Omental fat pad (tissue), 4 donors: ENCODE data around the gene DCLRE1C. TPM values are rescaled to one million over a fixed set of nuclear protein-coding genes. Genes with fewer than 3 reads are reported as not detected.
"Not testable (repeated sequence)": the region's sequence is repeated elsewhere in the genome, so short reads cannot be mapped to it uniquely, and the experiment has no call there.

Experiments used
- ATAC-seq: fragments of 150-250 bp; one replicate; pipeline ENCODE4 v1.9.1; 2016; ENCODE audit warnings: mild to moderate bottlenecking, moderate library complexity; ENCODE audit not compliant: low FRiP score
- DNase-seq: peaks from one replicate; pipeline ENCODE4 v3.0.0-alpha.2; 2019; ENCODE audit warnings: low spot score
- CTCF ChIP-seq, 3 donors: fragments of 450-650 bp; IDR thresholded peaks; one replicate each; pipeline ENCODE4 v1.5.1; 2016 to 2017; ENCODE audit warnings: antibody characterized with exemption in 3 of 3, mild to moderate bottlenecking in 3 of 3, moderate library complexity in 2 of 3
- total RNA-seq, 4 donors: library from RNA; depleted of rRNA; stranded (reverse); fragments of >200 nt; gene quantifications; one replicate each; pipeline ENCODE4 v1.1.0, GENCODE V29; 2016

The DCLRE1C gene
- total RNA-seq, 4 donors from 2014 or later, result 5.9 to 12.5 (median 7.1) TPM

DNA sequence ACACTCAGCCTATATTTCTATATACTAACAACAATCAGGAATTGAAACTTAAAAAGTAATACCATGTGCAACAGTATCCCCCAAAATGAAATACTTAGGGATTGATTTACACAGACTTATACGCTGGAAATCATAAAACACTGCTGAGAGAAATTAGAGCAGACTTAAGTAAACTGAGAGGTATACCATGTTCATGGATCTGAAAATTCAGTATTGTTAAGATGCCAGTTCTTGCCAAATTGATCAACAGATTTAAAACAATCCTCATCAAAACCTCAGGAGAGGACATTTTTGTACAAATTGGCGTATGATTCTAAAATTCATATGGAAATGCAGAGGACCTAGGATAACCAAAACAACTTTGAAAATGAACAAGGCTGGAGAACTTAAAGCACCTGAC is 37.3 kb downstream of the DCLRE1C start:
- no peak for DNase-seq
- TF ChIP-seq CTCF (IDR thresholded peaks at IDR 0.05), result no peak
- ATAC-seq, result no peak

DNA sequence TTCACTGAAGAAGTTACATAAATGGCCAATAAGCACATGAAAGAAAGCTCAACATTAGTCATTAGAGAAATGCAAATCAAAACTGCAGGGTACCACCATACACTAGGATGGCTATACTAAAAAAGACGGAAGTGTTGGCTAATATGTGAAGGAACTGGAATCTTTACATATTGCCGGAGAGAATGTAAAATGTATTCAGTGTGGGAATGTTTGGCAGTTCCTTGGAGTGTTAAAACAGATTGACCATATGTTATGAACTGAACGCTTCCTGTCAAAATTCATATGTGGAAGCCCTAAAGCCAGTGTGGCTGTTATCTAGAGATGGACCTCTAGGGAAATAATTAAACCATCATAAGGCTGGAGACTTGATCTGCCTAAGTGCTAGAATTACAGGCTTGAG is 42.1 kb downstream of the DCLRE1C start:
- DNase-seq (no peak), ATAC-seq (no peak)
- no peak for TF ChIP-seq CTCF (IDR thresholded peaks at IDR 0.05)

DNA sequence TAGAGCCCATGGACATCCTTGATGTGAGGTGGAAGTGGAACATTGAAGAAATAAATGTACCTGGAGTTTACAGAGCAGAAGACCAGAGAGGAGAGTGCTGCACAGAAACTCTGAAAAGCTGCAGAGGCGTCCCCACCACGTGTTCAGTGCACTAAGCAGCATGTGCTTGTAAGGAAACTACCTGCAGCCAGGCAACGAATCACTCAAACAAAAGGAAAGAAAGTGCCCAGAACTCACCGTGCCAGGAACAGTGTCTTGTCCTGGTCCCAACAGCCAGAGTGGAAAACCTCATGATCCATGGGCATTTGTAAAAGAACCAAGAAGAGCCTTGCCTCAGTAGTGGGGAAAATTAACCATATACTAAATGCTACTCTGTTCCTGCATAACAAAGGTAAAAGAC is 42.9 kb downstream of the DCLRE1C start:
- ATAC-seq (no peak), DNase-seq (no peak)
- TF ChIP-seq CTCF (IDR thresholded peaks at IDR 0.05), result no peak

- no peak for DNase-seq
- ATAC-seq, result no peak
- no peak for TF ChIP-seq CTCF (IDR thresholded peaks at IDR 0.05)
These were observed 44.8 kb downstream of the DCLRE1C start for GRCh38 chr10:14909101-14909500.

- ATAC-seq, DNase-seq: not testable (repeated sequence)
These were observed 46.3 kb downstream of the DCLRE1C start for GRCh38 chr10:14907591-14907990.

- no peak for ATAC-seq
- no peak for TF ChIP-seq CTCF (IDR thresholded peaks at IDR 0.05)
These were observed 47.1 kb downstream of the DCLRE1C start for GRCh38 chr10:14906765-14907164.

GRCh38 chr10:14905890-14906289 is 48.0 kb downstream of the DCLRE1C start:
- ATAC-seq (no peak), DNase-seq (no peak)
- TF ChIP-seq CTCF (IDR thresholded peaks at IDR 0.05), result no peak

More at GRCh38 chr10:14906765-14907164, 47.1 kb downstream of the DCLRE1C start:
- DNase-seq, result no peak

GRCh38 chr10:14904864-14905263 is 49.0 kb downstream of the DCLRE1C start:
- TF ChIP-seq CTCF (IDR thresholded peaks at IDR 0.05), result no peak
- ATAC-seq (no peak), DNase-seq (no peak)
